Activated naive CD4-positive, alpha-beta T cell (primary cell): Measurements from ENCODE around the gene YBX2.

Experiments
- DNase-seq, 4 experiments: peaks; one replicate each; lab custom pipeline; 2025; lab: John Stamatoyannopoulos, UW

The YBX2 gene

DNA sequence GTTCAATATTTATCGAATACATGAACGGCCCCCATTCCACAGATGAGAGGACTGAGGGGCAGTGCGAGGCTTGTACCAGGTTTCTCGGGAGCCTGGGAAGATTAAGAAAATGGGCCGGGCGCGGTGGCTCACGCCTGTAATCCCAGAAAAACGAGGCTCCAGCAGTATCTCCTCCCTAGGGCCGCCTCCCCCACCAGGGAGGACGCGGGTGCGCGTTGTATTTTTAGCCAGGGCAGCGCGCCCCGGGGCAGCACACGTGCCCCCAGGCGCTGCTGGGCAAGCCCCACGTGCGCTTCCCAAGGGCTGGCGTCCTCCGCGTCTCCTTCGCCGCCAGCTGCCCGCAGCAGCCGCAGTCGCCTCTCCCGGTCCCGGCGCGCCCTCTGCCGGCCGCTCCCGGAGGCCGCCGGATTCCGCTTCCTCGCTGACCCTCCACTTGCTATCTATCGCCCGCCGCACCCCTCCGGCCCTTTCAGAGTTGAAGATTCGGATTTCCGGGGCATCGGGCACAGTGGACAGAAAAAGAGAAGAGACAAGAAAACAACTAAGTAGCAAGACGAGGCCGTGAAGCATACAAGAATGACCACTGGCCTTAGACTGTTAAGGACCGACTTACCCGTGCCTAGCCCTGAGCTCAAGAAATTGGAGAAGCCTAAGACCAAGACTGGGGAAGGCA is 1.9 kb upstream of the YBX2 start:
- DNase-seq, result peak in 3 of 4 experiments; percentile 21 to 63 (median 48)

DNA sequence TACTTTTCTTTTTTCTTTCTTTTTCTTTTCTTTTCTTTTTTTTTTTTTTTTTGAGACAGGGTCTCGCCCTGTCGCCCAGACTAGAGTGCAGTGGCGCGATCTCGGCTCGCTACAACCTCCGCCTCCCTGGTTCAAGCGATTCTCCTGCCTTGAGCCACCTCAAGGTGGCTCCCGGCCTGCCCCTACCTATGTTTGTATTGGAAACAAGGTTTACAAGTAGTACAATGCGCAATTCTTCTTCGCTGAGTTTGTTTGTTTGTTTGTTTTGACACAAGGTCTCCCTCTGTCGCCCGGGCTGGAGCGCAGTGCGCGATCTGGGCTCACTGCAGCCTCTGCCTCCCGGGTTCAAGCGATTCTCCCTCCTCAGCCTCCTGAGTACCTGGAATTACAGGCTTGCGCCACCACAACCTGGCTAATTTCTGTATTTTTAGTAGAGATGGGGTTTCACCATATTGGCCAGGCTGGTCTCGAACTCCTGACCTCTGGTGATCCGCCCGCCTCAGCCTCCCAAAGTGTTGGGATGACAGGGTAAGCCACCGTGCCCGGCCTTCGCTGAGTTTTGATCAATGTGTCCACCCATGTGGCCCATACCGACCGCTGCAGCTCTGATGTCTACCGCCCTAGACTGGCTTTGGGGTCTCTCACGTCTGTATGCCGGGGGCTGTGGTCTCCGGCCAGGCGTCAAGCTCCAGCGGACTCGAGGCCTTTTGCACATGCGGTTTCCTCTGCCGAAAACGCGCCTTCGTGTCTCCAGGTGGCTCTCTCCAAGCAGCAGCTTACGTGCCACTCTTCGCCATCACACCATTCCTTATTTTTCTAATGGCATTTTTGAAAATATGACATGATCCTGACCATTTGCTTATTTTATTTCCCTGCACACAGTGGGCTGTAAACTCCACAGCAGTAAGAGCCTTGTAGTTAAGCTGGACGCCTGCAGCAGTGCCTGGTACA is 1.1 kb upstream of the YBX2 start:
- no peak for DNase-seq

DNA sequence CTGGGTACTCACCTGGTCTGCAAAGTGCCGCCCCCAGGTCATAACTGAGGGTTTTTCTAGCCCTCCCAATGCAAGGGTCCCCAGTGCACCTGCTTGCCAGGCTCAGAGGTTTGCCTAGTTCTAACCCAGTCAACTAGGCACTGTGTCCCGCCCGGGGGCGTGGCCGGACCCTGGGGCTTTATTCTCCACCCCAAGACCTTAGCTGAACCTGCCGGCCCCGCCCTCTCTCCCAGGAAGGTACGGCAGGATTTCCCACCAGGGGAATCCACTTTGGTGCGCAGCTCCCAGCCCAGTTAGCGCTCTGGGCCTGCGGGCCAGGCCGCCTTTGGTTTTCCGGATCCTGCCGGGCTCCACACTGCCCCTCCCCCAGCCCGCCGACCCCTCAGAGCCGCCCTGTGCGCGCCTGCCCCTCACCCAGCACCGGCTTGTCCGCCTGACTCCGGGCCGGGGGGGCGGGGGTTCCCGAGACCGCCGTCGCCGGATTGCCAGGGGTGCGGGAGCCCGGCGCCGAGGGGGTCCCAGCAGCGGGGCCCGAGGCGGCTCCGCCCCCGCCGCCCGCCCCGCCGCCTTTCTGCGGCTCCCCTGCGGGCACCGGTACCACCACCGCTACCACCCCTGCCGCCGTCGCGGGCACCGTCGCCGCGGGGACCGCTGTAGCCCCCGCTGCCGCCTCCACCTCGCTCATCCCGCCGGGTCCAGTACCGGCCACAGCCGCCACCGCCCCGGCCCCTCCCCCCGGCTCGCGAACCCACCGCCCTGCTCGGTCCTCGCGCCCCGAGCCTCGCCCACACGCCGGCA is 424 bp downstream of the YBX2 start:
- DNase-seq, result no peak

DNA sequence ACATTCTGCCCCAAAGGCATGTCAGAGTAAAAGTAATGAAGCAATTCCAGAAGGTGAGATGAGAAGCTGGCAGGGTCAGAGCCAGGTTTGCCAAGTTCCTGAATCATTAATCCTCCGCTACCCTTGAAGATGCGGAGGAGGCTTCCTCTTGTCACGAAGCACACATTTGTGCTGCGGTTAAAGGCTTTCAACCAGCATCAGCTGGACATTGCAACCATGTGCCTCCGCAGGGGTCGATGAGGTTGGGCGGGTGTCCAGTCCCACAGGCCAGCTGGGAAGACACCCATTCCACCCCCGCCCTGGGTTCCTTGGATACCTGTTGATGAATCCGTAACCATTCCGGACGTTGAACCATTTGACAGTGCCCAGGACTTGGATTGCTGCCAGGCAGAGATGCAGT is 1.3 kb downstream of the YBX2 start:
- no peak for DNase-seq

DNA sequence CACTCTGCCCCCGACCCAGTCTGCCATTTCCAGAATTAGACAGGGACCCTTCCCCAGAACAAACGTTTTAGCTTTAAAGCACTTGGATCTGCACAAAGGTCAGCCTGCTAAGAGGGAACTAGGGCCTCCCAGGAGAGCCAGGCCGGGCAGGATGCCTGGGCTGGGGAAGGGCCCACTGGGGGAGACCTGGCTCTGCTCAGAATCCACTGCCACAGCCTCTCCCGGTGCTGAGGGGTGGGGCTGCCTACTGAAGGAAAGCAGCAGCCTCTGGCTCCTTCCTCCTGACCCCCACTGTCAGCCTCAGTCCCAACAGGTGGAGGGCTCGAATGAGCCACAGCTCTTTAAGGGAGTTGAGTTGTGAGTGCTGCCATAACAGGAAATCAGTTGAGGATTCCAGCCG is 1.7 kb downstream of the YBX2 start:
- no peak for DNase-seq

DNA sequence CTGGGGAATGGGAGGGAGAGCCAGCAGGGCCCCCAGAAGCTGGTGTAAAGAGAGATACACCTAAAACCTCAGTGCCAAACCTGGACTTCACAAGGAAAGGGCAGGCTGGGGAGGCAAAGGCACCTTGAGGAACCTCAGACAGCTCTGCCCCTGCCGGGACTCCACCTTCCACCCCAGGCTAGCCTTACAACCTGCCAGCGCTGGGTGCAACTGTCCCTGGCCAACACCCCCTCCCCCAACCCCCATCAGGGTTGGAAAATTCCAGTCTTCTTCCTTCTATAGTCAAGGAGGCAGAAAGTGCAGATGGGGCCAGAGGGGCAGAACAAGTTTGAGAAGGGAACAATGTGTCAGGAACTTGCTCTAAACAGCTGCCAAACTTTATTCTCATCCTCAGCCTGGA is 2.2 kb downstream of the YBX2 start:
- DNase-seq, result no peak

DNA sequence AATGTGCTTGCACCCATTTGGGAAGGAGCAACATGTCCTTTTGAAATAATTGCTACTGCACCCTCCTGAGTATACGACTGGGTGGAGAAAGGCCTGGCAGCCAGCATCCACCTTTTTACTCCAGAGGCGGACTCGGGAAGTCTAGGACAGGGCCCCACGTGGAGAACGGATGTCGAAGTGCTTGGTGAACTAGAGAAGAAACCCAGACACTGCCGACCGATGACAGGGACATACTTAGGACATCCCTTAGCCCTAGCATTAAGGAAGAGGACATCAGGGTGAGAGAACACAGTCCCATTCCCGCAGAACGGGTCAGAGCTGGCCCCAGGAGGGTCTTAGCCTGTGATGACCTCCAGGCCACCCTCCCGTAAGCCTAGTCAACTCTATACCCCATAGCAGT is 3.8 kb downstream of the YBX2 start:
- no peak for DNase-seq

DNA sequence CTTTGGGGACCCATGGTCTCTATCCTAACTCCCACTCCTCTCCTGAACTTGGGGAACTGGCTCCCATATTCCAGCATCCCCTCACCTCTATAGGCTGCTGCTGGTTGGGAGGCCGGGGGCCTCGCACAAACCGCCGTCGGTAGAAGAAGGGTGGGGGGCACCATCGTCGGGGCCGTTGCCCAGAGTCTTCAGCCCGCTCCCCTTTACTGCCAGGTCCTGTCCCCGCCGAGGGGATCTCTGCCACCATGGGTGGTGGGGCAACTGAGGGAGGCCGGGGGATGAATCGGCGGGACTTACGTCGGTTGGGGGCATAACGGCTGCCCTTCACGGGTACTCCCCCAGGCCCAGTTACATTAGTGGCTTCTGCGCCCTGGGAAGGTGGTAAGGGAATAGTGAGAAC is 4.3 kb downstream of the YBX2 start:
- DNase-seq, result no peak

DNA sequence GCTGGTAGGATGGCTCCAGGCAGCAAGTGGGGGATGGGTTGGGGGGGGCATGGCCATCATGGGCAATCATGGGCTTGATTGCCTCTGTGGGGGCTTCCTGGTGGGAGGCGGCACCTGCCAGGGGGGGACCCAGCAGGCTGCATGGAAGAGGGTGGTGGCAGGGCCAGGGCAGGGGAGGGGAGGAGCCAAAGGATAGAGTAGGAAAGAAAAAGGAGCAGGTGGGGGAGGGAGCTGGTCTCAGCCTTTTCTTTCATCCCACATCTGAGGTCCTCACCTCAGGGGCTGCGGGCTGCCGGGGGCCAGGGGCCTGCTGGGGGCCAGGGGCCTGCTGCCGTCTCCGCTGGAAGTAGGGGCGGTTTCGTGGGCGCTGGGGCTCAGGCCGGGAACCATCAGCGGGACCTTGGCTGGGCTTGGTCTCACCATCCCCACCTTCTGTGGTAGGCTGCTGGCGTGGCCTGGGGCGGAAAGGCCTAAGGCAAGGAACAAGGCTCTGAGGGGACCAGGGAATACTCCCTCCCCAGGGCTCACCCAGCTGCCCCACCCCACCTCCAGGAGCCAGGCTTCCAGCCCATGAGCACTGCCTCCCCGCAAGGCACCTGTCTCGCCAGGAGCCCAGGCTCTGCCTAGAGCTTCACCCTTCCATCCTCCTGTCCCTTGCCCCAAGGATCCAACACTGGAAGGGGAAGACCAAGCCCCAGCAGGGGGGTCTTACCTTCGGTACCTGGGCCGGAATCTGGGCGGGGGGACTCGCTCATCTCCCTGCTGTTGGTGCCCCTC is 5.0 kb downstream of the YBX2 start:
- DNase-seq, result no peak

DNA sequence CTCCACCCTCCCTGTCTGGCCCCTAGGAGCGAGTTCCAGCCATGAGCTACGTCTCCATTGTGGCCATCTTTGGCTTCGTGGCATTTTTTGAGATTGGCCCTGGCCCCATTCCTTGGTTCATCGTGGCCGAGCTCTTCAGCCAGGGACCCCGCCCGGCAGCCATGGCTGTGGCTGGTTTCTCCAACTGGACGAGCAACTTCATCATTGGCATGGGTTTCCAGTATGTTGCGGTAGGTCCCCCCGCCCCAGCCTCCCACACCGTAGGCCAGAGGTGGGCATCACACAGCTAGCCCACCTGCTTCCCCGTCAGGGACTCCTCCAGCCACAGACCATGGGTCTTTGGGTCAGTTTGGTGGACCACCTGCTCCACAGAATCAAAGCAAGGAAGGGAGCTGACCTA is 8.8 kb downstream of the YBX2 start:
- DNase-seq, result no peak

DNA sequence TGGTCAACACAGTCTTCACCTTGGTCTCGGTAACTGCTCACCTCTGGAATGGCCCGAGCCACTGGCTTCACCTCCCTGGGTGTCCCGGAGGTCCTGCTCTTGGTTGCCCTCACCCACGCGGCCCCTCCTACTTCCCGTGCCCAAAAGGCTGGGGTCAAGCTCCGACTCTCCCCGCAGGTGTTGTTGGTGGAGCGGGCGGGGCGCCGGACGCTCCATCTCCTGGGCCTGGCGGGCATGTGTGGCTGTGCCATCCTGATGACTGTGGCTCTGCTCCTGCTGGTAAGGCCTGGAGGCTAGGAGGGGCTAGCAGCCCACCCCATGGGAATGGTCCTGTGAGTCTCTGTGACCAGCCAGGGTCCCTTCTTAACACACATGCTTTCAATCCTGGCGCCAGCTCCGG is 9.5 kb downstream of the YBX2 start:
- DNase-seq, result no peak

DNA sequence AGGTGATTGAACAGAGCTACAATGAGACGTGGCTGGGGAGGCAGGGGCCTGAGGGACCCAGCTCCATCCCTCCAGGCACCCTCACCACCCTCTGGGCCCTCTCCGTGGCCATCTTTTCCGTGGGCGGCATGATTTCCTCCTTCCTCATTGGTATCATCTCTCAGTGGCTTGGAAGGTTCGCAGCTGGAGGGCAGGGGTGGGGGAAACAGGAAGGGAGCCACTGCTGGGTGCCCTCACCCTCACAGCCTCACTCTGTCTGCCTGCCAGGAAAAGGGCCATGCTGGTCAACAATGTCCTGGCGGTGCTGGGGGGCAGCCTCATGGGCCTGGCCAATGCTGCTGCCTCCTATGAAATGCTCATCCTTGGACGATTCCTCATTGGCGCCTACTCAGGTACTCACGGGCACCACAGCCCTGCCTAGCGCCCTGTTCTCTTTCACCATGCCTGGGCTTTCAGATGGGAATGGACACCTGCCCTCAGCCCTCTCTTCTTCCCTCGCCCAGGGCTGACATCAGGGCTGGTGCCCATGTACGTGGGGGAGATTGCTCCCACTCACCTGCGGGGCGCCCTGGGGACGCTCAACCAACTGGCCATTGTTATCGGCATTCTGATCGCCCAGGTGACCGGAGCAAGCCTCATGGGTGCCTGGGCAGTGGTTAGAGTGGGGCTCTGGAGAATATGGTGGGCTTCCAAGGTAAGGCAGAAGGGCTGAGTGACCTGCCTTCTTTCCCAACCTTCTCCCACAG is 10.8 kb downstream of the YBX2 start:
- no peak for DNase-seq

DNA sequence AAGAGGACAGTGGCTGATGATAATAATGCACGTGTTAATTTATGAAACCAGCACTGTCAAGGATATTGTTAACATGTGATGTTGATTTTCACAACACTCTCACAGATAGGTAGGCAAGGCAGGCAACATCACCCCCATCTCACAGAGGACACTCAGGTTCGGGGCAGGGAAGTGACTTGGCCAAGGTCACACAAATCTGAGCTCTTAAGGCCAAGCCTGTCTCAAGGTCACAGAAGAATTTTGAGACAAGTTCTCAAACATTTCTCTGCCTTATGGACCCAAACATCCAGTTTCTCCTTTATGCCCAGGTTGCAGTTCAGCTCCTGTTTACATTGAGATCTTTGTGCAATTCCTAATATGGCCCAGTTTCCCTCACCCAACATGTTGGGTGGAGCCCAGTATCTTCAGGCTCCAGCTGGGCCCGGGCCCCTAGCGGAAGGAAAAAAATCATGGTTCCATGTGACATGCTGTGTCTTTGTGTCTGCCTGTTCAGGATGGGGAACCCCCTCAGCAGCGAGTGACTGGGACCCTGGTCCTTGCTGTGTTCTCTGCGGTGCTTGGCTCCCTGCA is 11.6 kb downstream of the YBX2 start:
- no peak for DNase-seq

DNA sequence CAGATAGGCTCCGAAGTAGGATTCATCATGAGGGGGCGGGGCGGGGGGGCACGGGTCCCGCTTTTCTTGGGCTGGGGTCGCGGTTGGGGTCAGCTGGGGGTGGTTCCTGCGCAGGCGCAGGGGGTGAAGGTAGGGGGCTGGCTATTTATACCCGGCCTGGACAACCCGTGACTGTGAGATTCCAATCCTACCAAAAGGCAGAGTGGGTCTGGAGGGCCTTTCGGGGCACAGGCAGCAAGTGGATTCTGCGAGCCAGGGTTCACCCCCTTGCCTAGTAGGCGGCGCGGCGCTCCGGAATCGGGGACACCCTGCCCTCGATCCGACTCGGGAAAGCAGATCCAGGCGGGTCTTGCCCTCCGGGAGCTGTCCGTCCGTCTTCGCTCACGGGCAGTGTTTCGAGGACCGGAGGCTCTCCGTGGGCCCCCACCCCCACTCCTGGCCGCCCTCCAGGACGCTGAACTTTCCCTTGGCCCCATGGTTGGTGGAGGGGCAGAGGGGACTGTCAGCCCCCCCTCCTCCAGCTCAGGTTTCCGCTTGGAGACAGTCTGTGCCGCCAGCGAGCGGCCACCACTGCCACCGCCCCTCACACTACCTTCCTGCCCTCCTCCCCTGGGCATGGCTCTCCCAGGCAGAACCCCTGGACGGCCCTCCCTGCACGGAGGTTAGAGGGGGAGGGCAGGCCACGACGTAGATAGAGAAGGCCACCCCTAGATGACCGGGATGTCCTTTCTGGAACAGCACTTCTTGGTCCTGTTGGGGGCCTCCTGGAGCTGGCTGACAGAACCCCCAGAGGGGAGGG is 12.3 kb downstream of the YBX2 start:
- DNase-seq, result no peak

DNA sequence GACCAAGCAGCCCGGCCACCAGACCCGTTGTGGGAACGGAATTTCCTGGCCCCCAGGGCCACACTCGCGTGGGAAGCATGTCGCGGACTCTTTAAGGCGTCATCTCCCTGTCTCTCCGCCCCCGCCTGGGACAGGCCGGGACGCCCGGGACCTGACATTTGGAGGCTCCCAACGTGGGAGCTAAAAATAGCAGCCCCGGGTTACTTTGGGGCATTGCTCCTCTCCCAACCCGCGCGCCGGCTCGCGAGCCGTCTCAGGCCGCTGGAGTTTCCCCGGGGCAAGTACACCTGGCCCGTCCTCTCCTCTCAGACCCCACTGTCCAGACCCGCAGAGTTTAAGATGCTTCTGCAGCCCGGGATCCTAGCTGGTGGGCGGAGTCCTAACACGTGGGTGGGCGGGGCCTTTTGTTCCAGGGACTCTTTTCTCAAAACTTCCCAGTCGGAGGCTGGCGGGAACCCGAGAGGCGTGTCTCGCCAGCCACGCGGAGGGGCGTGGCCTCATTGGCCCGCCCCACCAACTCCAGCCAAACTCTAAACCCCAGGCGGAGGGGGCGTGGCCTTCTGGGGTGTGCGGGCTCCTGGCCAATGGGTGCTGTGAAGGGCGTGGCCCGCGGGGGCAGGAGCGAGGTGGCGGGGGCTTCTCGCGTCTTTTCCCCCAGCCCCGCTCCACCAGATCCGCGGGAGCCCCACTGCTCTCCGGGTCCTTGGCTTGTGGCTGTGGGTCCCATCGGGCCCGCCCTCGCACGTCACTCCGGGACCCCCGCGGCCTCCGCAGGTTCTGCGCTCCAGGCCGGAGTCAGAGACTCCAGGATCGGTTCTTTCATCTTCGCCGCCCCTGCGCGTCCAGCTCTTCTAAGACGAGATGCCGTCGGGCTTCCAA is 13.1 kb downstream of the YBX2 start, which contains the start of gene SLC2A4:
TSS of gene SLC2A4 (plus strand) at position 645 of the 879 bp plus-strand sequence. CDS start at position 862, 217 bp downstream.
- DNase-seq, result peak; percentile 40 to 72 (median 56)

DNA sequence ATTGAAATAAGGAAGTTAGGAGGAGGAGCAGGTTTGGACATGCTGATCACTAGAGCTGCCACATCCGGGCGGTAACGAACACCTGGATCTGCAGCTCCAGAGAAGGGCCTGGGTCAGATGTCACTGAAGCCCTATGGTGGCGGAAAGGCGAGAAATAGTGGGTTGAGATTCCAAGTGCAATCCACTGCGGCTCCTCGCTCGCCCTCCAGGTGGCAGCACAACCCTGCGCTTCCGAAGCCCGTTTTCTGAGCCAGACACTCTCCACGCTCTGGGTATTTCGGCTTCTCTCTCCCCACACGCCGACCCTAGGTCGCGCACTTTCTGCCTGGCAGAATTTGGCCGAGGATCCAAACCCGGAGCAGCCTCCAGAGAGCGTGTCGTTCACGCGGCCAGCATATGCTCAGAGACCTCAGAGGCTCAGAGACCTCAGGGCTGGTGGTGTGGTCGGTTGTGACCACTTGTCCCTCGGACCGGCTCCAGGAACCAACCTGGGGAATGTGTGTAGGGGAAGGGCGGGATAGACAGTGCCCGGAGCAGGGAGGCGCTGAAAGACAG is 13.8 kb downstream of the YBX2 start:
- DNase-seq, result peak; percentile 67 to 80 (median 78)

DNA sequence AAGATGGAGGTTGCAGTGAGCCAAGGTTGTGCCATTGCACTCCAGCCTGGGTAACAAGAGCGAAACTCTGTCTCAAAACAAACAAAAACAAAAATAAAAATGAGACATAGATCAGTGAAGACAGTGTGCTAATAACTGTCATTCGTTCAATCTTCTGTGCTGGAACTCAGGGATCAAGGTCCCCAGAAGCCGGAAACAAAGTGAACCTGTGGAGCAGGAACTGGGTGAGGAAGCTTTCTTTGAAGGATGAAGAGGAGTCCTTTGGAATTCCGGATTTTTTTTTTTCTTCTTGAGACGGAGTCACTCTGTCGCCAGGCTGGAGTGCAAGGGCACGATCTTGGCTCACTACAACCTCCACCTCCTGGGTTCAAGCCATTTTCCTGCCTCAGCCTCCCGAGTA is 15.0 kb downstream of the YBX2 start:
- no peak for DNase-seq

DNA sequence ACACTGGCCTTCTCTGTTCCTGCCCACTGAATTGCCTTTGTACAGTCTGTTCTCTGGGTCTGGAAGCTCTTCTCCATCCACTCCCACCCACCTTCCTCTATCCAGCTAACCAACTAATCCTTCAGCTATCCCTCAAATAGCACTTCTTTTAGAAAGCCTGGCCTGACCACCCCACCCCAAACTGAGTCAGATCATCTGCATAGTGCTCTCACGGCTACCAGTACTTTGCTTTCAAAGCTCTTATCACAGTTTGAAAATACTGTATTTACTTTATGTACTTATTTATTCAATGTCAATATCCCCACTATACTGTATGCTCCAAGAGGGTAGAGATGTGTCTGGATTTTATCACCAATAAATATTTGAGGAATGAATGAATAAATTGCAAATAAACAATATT is 27.7 kb downstream of the YBX2 start:
- no peak for DNase-seq

DNA sequence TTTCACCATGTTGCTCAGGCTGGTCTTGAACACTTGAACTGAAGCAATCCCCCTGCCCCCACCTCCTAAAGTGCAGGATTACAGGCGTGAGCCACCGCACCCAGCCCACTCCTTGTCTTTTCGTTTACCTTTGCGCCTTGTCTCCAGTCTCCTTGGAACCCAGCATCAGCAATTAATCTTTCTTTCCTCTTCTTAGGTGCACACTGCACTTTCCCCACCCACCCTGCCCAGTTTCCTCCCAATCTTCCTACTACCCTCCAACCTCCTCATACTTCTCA is 30.7 kb downstream of the YBX2 start:
- no peak for DNase-seq
